Ishikawa (cell line): ENCODE results near the gene LIMK1.
A peak's percentile ranks its signal among the peaks of the same experiment; 100 is the strongest.

Source experiments
- CEBPB ChIP-seq: IDR thresholded peaks from 2 replicates; pipeline ENCODE4 v1.6.1; 2012
- CREB1 ChIP-seq: IDR thresholded peaks from 2 replicates; pipeline ENCODE4 v1.6.1; 2012; ENCODE audit warnings: low read depth
- EGR1 ChIP-seq: IDR thresholded peaks from 2 replicates; pipeline ENCODE4 v1.6.1; 2012
- EP300 ChIP-seq: IDR thresholded peaks from 2 replicates; pipeline ENCODE4 v1.6.1; 2012; ENCODE audit warnings: borderline replicate concordance
- FOXM1 ChIP-seq: IDR thresholded peaks from 2 replicates; pipeline ENCODE4 v1.6.1; 2012; ENCODE audit warnings: low read depth, borderline replicate concordance
- MAX ChIP-seq: IDR thresholded peaks from 2 replicates; pipeline ENCODE4 v1.6.1; 2012
- NFIC ChIP-seq: IDR thresholded peaks from 2 replicates; pipeline ENCODE4 v1.6.1; 2012
- RAD21 ChIP-seq: IDR thresholded peaks from 2 replicates; pipeline ENCODE4 v1.6.1; 2012; ENCODE audit warnings: low read depth
- REST ChIP-seq: IDR thresholded peaks from 2 replicates; pipeline ENCODE4 v1.6.1; 2012; ENCODE audit warnings: low read depth, mild to moderate bottlenecking
- TAF1 ChIP-seq: IDR thresholded peaks from 2 replicates; pipeline ENCODE4 v1.6.1; 2012; ENCODE audit warnings: low read depth, mild to moderate bottlenecking
- TCF12 ChIP-seq: IDR thresholded peaks from 2 replicates; pipeline ENCODE4 v1.6.1; 2012; ENCODE audit warnings: low read depth
- TEAD4 ChIP-seq: IDR thresholded peaks from 2 replicates; pipeline ENCODE4 v1.6.1; 2012
- USF1 ChIP-seq: IDR thresholded peaks from 2 replicates; pipeline ENCODE4 v1.6.1; 2012
- YY1 ChIP-seq: IDR thresholded peaks from 2 replicates; pipeline ENCODE4 v1.6.1; 2012; ENCODE audit warnings: low read depth
- ZBTB7A ChIP-seq: IDR thresholded peaks from 2 replicates; pipeline ENCODE4 v1.6.1; 2012; ENCODE audit warnings: low read depth

The LIMK1 gene

GRCh38 chr7:74071121-74071520 lies 12.5 kb upstream of the LIMK1 start:
- no peak for TF ChIP-seq TCF12
- TF ChIP-seq EP300, result no peak
- TF ChIP-seq CREB1, result no peak
- no peak for TF ChIP-seq REST
- TF ChIP-seq ZBTB7A, result no peak
- no peak for TF ChIP-seq EGR1
- TF ChIP-seq TEAD4, result no peak
- TF ChIP-seq NFIC, result no peak
- TF ChIP-seq USF1, result no peak
- no peak for TF ChIP-seq CEBPB
- no peak for TF ChIP-seq FOXM1
- TF ChIP-seq MAX, result no peak
- TF ChIP-seq RAD21, result no peak
- TF ChIP-seq YY1, result no peak
- no peak for TF ChIP-seq TAF1

- TF ChIP-seq CREB1 (no peak), TEAD4 (no peak), FOXM1 (no peak), RAD21 (no peak), YY1 (no peak), ZBTB7A (no peak), EP300 (no peak), REST (no peak), USF1 (no peak), TAF1 (no peak), MAX (no peak), EGR1 (no peak), CEBPB (no peak), NFIC (no peak), TCF12 (no peak)
Observed at GRCh38 chr7:74074770-74075169, 8.8 kb upstream of the LIMK1 start.

- TF ChIP-seq TAF1, result no peak
- TF ChIP-seq TEAD4, result no peak
Observed at GRCh38 chr7:74078461-74078860, 5.1 kb upstream of the LIMK1 start.

- TF ChIP-seq YY1, result no peak
Observed at GRCh38 chr7:74082770-74083116, 861 bp upstream of the LIMK1 start.

- TF ChIP-seq ZBTB7A, result no peak
- peak; percentile 74 for TF ChIP-seq MAX
Observed at GRCh38 chr7:74083928-74084721, 521 bp downstream of the LIMK1 start.

- no peak for TF ChIP-seq CEBPB
- no peak for TF ChIP-seq EGR1
- TF ChIP-seq REST, result no peak
- no peak for TF ChIP-seq YY1
- no peak for TF ChIP-seq FOXM1
- no peak for TF ChIP-seq EP300
- TF ChIP-seq USF1, result no peak
- no peak for TF ChIP-seq RAD21
- no peak for TF ChIP-seq CREB1
Observed at GRCh38 chr7:74084722-74085578, 1.3 kb downstream of the LIMK1 start.
